ACHN (cell line): ENCODE measurements around the gene DISP2.

Source experiments
- DNase-seq: peaks from one replicate; pipeline ENCODE4 v3.0.0-alpha.2; 2015
- in situ Hi-C: cut with HindIII; loops from 2 replicates; pipeline ENCODE4 v1.10.0; 2017; ENCODE audit warnings: low sequenced_read_pairs, low pct_ligation_motif_present, low pct_unique_long_range_greater_than_20kb

Gene DISP2, protein sequence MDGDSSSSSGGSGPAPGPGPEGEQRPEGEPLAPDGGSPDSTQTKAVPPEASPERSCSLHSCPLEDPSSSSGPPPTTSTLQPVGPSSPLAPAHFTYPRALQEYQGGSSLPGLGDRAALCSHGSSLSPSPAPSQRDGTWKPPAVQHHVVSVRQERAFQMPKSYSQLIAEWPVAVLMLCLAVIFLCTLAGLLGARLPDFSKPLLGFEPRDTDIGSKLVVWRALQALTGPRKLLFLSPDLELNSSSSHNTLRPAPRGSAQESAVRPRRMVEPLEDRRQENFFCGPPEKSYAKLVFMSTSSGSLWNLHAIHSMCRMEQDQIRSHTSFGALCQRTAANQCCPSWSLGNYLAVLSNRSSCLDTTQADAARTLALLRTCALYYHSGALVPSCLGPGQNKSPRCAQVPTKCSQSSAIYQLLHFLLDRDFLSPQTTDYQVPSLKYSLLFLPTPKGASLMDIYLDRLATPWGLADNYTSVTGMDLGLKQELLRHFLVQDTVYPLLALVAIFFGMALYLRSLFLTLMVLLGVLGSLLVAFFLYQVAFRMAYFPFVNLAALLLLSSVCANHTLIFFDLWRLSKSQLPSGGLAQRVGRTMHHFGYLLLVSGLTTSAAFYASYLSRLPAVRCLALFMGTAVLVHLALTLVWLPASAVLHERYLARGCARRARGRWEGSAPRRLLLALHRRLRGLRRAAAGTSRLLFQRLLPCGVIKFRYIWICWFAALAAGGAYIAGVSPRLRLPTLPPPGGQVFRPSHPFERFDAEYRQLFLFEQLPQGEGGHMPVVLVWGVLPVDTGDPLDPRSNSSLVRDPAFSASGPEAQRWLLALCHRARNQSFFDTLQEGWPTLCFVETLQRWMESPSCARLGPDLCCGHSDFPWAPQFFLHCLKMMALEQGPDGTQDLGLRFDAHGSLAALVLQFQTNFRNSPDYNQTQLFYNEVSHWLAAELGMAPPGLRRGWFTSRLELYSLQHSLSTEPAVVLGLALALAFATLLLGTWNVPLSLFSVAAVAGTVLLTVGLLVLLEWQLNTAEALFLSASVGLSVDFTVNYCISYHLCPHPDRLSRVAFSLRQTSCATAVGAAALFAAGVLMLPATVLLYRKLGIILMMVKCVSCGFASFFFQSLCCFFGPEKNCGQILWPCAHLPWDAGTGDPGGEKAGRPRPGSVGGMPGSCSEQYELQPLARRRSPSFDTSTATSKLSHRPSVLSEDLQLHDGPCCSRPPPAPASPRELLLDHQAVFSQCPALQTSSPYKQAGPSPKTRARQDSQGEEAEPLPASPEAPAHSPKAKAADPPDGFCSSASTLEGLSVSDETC (N-terminal part only)

DNA sequence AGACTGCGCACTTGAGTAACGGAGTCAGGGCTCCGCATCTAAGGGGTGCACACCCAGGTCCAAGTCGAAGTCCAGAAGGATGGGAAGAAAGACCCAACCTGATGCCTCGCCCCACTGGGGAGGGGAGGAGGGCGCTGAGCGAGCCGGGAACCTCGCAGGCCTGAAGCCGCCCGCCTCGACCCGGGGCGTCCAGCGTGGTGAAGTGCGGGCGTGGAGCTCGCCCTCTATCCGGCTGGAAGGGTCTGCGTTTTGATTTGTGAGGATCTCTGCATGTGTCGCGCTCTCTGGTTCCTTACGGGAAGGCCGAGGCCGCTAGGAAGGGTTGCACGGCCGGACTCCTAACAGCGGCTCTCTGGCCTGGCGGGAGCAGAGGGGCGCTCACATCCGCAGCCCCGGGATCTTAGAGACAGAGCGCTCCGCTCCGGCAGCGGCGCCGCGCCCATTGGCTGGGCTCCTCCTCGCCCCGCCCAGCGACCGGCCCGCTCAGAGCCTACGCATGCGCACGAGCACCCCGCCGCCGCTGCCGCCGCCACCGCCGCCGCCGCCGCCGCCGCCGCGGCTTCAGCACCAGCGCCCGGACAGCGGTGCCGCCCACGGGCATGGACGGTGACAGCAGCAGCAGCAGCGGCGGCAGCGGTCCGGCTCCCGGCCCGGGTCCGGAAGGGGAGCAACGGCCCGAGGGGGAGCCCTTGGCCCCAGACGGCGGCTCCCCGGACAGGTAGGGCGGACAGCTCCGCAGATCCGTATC lies at the start of gene DISP2:
TSS of gene DISP2 (plus strand) at position 497 of the 748 bp plus-strand sequence. CDS start at position 600, 103 bp downstream.
- DNase-seq, result peak; percentile 81
- in situ Hi-C loops, result no loop called here

- no peak for DNase-seq
- in situ Hi-C loops, result no loop called here
Measured at GRCh38 chr15:40309344-40309862, 48.6 kb upstream of the DISP2 start.

DNA sequence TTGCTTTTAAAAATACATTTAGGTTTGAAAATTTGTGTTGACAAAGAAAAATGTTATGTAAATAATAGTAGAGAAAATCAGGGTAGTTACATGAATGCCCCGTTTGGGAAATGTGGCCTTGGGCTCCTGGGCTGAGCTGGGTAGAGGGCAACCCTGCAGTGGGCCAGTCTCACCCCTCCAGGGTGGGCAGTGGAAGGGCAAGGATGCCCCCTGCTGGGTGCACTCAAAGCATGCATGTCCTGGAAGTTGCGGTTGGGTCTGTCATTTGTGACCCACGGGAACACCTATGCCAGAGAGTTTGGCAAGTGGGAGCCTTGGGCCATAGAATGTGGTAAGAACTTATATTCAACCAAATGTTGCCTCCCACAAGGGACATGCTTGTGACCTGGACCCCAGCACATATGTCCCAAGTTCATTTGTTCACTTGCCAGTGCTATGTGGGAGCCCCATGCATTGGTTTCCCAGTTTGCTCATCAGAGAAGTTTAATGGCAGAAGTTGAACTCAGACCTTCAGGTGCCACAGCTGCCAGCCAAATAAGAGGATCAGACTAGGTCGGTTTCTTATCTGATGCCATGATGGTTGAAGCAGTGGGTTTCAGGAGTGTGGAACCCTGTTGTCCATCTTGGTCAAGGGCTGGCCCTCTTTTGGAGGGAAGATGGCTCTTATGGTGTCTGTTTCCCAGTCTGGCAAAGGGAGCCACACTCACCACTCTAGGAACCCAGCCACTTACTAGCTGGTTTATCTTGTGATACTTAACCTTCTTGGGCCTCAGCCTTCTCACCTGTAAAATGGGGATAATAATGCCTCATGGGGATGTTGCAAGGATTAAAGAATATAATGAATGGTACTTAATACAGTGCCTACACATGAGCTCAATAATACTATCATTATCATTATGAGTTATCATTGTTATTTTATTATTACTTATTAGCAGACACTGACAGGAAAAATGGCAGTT lies 47.7 kb upstream of the DISP2 start:
- peak; percentile 52 for DNase-seq
- in situ Hi-C loops, result no loop called here

- in situ Hi-C loops, result no loop called here
Measured at GRCh38 chr15:40310993-40311392, 47.0 kb upstream of the DISP2 start.

DNA sequence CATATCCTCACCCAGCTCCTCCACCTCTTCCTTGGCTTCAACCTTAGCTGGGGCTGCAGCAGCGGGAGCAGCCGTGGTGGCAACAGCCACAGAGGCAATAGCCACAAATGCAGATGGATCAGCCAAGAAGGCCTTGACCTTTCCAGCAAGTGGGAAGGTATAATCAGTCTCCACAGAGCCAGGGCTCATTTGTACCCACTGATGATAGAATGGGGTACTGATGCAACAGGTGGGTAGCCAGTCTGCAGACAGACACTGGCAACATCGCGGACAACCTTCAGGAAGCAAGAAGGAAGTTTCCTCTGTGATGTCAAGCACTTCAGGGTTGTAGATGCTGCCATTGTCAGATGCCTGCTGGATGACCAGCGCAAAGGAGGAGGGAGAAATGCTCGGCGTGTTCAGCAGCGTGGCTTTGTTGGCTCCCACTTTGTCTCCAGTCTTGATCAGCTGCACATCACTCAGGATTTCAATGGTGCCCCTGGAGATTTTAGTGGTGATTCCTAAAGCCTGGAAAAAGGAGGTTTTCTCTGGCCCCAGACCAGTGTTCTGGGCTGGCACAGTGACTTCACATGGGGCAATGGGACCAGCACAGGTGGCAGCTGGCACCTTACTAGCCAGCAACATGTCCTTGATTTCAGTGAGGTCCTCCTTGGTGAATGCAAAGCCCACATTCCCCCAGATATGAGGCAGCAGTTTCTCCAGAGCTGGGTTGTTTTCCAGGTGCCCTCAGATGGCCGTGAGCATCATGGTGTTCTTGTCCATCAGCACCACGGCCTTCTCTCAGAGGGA lies 45.5 kb upstream of the DISP2 start:
- in situ Hi-C loops, result no loop called here
- no peak for DNase-seq

More at GRCh38 chr15:40310993-40311392, 47.0 kb upstream of the DISP2 start:
- no peak for DNase-seq

DNA sequence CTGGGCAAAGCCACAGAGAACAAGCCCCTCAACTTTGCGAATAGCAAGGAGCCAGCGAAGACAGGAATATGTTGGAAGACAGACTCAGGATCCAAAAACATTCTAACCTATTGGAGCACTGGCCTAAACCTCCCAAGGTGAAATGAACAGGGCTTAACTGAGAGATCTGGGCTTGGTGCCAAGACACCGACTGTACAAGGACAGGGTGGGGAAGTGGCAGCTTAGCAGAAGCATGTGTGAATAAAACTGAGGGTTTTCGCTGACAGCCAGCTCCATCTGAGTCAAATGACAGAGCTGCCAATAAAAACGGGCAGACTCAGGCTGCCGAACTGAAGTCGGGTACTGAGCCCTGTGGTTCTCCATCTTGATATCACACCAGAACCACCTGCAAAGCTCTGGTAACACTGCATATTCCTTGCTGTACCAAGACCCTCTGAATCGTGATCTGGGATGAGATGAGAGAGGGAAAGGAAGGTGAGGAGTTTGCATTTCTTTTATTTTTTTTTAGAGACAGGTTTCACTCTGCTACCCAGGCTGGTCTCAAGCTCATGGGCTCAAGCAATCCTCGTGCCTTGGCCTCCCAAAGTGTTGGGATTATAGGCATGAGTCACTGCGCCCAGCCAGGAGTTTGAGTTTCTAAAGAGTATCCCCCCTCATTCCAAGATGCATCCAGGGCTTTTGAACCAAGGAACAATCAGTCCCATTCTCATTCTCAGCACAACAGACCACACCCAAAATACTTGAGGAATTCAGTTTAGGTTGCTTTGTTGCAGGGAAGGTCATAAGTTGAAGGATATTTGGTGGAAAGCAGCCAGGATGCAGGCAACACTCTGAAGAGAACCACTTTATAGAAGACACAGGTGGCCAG lies 44.3 kb upstream of the DISP2 start:
- in situ Hi-C loops, result no loop called here
- no peak for DNase-seq

- in situ Hi-C loops, result no loop called here
- DNase-seq, result no peak
Measured at GRCh38 chr15:40314723-40315276, 43.2 kb upstream of the DISP2 start.

DNA sequence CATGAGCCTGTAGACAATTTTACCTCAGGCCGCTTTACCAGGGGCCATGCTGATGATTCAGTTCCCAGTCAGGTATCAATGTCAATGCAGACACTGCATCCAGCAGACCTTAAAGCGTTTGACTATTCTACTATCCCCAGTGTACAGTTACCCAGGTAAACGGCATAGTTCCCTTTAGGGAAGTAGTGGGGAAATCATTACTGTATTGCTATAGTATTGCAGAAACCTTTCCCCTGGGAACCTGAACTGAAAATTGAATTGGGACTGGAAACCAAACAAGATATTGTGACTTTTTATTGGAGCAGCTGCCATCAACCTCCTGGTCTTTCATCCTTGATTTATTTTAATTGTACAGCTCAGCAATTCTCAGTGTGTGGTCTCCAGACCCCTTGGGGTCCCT lies 41.1 kb upstream of the DISP2 start:
- in situ Hi-C loops, result no loop called here
- DNase-seq, result no peak

GRCh38 chr15:40317580-40317979 lies 40.4 kb upstream of the DISP2 start:
- in situ Hi-C loops, result no loop called here
- no peak for DNase-seq

- in situ Hi-C loops, result no loop called here
- DNase-seq, result no peak
Measured at GRCh38 chr15:40320409-40320808, 37.6 kb upstream of the DISP2 start.

- in situ Hi-C loops, result no loop called here
- DNase-seq, result peak; percentile 60
Measured at GRCh38 chr15:40320931-40321371, 37.1 kb upstream of the DISP2 start.

- no peak for DNase-seq
- in situ Hi-C loops, result no loop called here
Measured at GRCh38 chr15:40322531-40323238, 35.3 kb upstream of the DISP2 start.

- DNase-seq, result peak; percentile 89
- in situ Hi-C loops, result no loop called here
Measured at GRCh38 chr15:40323239-40323952, 34.6 kb upstream of the DISP2 start, which contains the start of gene INAFM2. Gene INAFM2 (plus strand): TSS chr15:40323692. CDS start chr15:40324056, 364 bp downstream.
